ENCODE results near the gene JAG1.

DNA sequence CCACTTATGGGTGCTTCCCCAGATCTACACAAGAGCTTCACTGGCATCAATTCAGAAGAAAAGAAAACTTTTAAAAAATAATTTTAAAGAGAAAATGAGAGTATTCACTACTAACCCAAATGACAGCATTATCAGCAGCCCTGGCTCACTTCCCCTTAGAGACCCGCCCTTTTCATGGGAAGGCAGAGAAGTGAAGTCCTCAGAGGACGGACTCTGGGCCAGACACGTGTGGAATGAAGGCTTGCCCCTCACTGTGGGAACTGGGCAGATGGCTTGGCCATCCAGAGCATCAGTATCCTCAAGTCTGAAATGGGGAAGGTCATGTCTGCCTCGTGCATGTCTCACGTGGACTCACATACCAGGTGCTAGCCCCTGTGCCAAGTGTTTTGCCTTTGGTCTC lies 63.5 kb downstream of the JAG1 start:
- TF ChIP-seq, protein P1, sequence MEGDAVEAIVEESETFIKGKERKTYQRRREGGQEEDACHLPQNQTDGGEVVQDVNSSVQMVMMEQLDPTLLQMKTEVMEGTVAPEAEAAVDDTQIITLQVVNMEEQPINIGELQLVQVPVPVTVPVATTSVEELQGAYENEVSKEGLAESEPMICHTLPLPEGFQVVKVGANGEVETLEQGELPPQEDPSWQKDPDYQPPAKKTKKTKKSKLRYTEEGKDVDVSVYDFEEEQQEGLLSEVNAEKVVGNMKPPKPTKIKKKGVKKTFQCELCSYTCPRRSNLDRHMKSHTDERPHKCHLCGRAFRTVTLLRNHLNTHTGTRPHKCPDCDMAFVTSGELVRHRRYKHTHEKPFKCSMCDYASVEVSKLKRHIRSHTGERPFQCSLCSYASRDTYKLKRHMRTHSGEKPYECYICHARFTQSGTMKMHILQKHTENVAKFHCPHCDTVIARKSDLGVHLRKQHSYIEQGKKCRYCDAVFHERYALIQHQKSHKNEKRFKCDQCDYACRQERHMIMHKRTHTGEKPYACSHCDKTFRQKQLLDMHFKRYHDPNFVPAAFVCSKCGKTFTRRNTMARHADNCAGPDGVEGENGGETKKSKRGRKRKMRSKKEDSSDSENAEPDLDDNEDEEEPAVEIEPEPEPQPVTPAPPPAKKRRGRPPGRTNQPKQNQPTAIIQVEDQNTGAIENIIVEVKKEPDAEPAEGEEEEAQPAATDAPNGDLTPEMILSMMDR (IDR thresholded peaks at IDR 0.05; ENCODE audit: low read depth, low read length, poor library complexity, severe bottlenecking) = no peak
- TF ChIP-seq EZH2phosphoT487 (IDR thresholded peaks at IDR 0.05; ENCODE audit: borderline replicate concordance, low read length) = no peak

Measured in DOHH2 (cell line).